Raji (cell line): Measurements from ENCODE around the gene MMP17.

Experiments
- POLR2A ChIP-seq: IDR thresholded peaks from 2 replicates; pipeline ENCODE4 v1.6.1; 2011; ENCODE audit warnings: low read depth, low read length, control low read depth; ENCODE audit not compliant: insufficient read depth

The MMP17 gene

GRCh38 chr12:131861261-131862083, 33.3 kb downstream of the MMP17 start:
- no peak for TF ChIP-seq POLR2A

GRCh38 chr12:131862084-131862441, 33.9 kb downstream of the MMP17 start:
- no peak for TF ChIP-seq POLR2A

GRCh38 chr12:131862600-131862993, 34.4 kb downstream of the MMP17 start:
- no peak for TF ChIP-seq POLR2A

GRCh38 chr12:131862994-131863710, 35.0 kb downstream of the MMP17 start:
- TF ChIP-seq POLR2A, result no peak

- no peak for TF ChIP-seq POLR2A
Measured at GRCh38 chr12:131863711-131864396, 35.7 kb downstream of the MMP17 start.

GRCh38 chr12:131864469-131864868, 36.3 kb downstream of the MMP17 start:
- TF ChIP-seq POLR2A, result no peak

GRCh38 chr12:131865180-131865875, 37.1 kb downstream of the MMP17 start:
- TF ChIP-seq POLR2A, result no peak

- no peak for TF ChIP-seq POLR2A
Measured at GRCh38 chr12:131867471-131867870, 39.3 kb downstream of the MMP17 start.

GRCh38 chr12:131867891-131868675, 39.9 kb downstream of the MMP17 start:
- TF ChIP-seq POLR2A, result no peak

- TF ChIP-seq POLR2A, result no peak
Measured at GRCh38 chr12:131869871-131870418, 41.8 kb downstream of the MMP17 start.

GRCh38 chr12:131871677-131872076, 43.5 kb downstream of the MMP17 start:
- no peak for TF ChIP-seq POLR2A

- TF ChIP-seq POLR2A, result no peak
Measured at GRCh38 chr12:131872154-131873051, 44.2 kb downstream of the MMP17 start.

GRCh38 chr12:131873293-131873692, 45.1 kb downstream of the MMP17 start:
- no peak for TF ChIP-seq POLR2A

- no peak for TF ChIP-seq POLR2A
Measured at GRCh38 chr12:131882804-131883520, 54.8 kb downstream of the MMP17 start.
